ENCODE data around the gene PRDM16.

Gene PRDM16

DNA sequence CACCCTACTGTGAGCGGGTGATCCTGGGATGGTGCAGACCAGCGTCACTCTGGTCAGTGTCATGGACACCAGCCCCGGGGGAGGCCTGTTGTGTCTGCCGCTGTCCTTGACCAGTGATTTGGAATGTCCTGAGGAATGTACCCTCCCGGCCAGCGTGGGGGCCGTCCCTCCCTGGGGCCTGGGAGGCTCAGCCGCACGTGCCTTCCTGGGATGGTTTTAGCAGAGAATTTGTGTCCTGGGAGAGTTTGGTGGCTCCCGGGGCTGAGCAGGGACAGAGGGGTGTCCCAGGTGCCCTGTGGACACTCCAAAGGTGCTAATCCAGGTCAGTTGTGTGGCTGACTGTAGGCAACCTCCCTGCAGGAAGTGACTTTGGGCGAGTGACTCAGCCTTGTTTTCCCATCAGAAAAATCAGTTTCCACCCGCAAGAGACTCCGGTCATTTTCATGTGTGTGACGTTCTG, 391.7 kb downstream of the PRDM16 start:
- Histone ChIP-seq H2AFZ (ENCODE audit: low read length) (no peak overlapping the region), H3K4me3 (ENCODE audit: low read depth, low read length, poor library complexity, severe bottlenecking) (no peak overlapping the region), H3K79me2 (ENCODE audit: insufficient read depth, low read length) (no peaks in the 10 kb centered on the region), H3K9ac (ENCODE audit: low read length) (no peak overlapping the region), H4K20me1 (ENCODE audit: insufficient read depth, low read length) (no peaks in the 10 kb centered on the region), H3K27ac (ENCODE audit: low read depth, low read length, poor library complexity, severe bottlenecking) (no peak overlapping the region), H3K27me3 (ENCODE audit: insufficient read depth, low read length) (peaks cover 4% of the 10 kb centered on the region; the same call in 1 of the 2 replicates), H3K4me1 (ENCODE audit: insufficient read depth, low read length, severe bottlenecking) (no peaks in the 10 kb centered on the region), H3F3A (ENCODE audit: insufficient read depth, low read length) (no peaks in the 10 kb centered on the region), H3K4me2 (ENCODE audit: low read length) (no peak overlapping the region), H3K36me3 (ENCODE audit: insufficient read depth, low read length) (no peaks in the 10 kb centered on the region), H3K9me3 (ENCODE audit: low read length) (no peaks in the 10 kb centered on the region), H3K9me2 (ENCODE audit: low read depth, low read length) (no peaks in the 10 kb centered on the region)
- TF ChIP-seq, protein P1, sequence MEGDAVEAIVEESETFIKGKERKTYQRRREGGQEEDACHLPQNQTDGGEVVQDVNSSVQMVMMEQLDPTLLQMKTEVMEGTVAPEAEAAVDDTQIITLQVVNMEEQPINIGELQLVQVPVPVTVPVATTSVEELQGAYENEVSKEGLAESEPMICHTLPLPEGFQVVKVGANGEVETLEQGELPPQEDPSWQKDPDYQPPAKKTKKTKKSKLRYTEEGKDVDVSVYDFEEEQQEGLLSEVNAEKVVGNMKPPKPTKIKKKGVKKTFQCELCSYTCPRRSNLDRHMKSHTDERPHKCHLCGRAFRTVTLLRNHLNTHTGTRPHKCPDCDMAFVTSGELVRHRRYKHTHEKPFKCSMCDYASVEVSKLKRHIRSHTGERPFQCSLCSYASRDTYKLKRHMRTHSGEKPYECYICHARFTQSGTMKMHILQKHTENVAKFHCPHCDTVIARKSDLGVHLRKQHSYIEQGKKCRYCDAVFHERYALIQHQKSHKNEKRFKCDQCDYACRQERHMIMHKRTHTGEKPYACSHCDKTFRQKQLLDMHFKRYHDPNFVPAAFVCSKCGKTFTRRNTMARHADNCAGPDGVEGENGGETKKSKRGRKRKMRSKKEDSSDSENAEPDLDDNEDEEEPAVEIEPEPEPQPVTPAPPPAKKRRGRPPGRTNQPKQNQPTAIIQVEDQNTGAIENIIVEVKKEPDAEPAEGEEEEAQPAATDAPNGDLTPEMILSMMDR (IDR thresholded peaks at IDR 0.05; ENCODE audit: low read length) = no peak
- no peak for TF ChIP-seq EZH2 (IDR thresholded peaks at IDR 0.05; ENCODE audit: borderline replicate concordance, low read length)

DNA sequence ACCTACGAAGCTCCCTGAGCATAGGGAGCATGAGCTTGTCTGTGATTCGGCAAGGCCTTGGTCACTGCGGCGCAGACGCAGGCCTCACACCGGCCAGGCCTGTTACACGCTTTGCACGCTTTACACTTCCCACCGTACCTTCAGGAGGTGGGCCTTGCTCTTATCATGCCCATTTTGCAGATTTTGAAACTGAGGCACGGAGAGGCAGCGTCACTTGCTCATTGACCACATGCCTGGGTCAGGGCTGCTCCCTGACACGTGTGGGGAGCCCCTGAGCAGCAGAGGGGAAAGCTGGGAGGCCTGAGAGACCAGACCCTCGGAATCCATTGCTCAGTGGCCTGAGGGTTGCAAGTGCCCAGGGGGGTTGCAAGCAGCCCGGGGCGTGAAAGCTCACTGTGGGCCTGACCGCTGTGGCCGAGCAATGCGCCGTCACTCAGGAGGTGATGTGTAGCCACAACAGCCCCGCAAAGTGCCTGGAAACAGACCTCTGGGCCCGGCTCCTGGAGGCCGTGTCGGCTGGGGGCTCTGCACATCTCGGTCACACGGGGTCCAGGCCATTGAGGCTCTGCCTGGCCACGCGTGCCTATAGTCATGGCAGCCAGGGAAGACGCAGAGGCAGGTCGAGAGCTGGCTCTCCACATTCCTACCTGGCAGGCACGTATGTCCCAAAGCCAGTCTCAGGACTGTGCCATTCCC, 392.4 kb downstream of the PRDM16 start:
- H3K9ac ChIP-seq (ENCODE audit: low read length) = no peak overlapping the region
- peaks cover 4% of the 10 kb centered on the region; the same call in 1 of the 2 replicates for H3K27me3 ChIP-seq (ENCODE audit: insufficient read depth, low read length)
- H3K4me2 ChIP-seq (ENCODE audit: low read length) = no peak overlapping the region
- TF ChIP-seq, protein P1 (IDR thresholded peaks at IDR 0.05; ENCODE audit: low read length) = no peak
- TF ChIP-seq EZH2 (IDR thresholded peaks at IDR 0.05; ENCODE audit: borderline replicate concordance, low read length) = no peak
- no peaks in the 10 kb centered on the region for H3K9me3 ChIP-seq (ENCODE audit: low read length)
- H3K4me1 ChIP-seq (ENCODE audit: insufficient read depth, low read length, severe bottlenecking) = no peaks in the 10 kb centered on the region
- no peaks in the 10 kb centered on the region for H3K36me3 ChIP-seq (ENCODE audit: insufficient read depth, low read length)
- no peaks in the 10 kb centered on the region for H3K79me2 ChIP-seq (ENCODE audit: insufficient read depth, low read length)
- no peak overlapping the region for H2AFZ ChIP-seq (ENCODE audit: low read length)
- no peaks in the 10 kb centered on the region for H4K20me1 ChIP-seq (ENCODE audit: insufficient read depth, low read length)
- no peak overlapping the region for H3K27ac ChIP-seq (ENCODE audit: low read depth, low read length, poor library complexity, severe bottlenecking)
- H3K4me3 ChIP-seq (ENCODE audit: low read depth, low read length, poor library complexity, severe bottlenecking) = no peak overlapping the region
- H3K9me2 ChIP-seq (ENCODE audit: low read depth, low read length) = no peaks in the 10 kb centered on the region
- H3F3A ChIP-seq (ENCODE audit: insufficient read depth, low read length) = no peaks in the 10 kb centered on the region

DNA sequence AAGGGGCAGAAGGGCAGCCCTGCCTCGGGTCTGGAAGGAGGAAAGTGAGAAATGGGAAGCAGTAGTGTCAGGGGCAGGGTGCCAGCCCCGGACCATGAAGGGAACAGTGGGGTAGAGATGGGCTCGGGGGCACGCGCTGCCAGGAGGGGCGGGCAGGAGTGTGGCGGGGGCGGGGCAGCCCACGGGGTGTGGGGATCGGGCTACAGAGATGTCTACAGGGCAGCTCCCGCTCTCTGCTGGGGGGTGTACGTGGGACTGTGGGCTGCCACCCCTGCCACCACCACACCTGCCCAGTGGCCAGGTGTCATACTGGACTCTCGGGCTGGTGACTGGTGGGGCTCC, 392.9 kb downstream of the PRDM16 start:
- no peak overlapping the region for H2AFZ ChIP-seq (ENCODE audit: low read length)
- H3K27me3 ChIP-seq (ENCODE audit: insufficient read depth, low read length) = peaks cover 3% of the 10 kb centered on the region; the same call in 1 of the 2 replicates
- H3F3A ChIP-seq (ENCODE audit: insufficient read depth, low read length) = no peaks in the 10 kb centered on the region

More for the DNA sequence above, 392.9 kb downstream of the PRDM16 start:
- H4K20me1 ChIP-seq (ENCODE audit: insufficient read depth, low read length) = no peaks in the 10 kb centered on the region
- H3K4me3 ChIP-seq (ENCODE audit: low read depth, low read length, poor library complexity, severe bottlenecking) = no peak overlapping the region
- H3K79me2 ChIP-seq (ENCODE audit: insufficient read depth, low read length) = no peaks in the 10 kb centered on the region
- TF ChIP-seq EZH2 (IDR thresholded peaks at IDR 0.05; ENCODE audit: borderline replicate concordance, low read length) = no peak
- TF ChIP-seq, protein P1 (IDR thresholded peaks at IDR 0.05; ENCODE audit: low read length) = no peak
- H3K4me1 ChIP-seq (ENCODE audit: insufficient read depth, low read length, severe bottlenecking) = no peaks in the 10 kb centered on the region
- H3K4me2 ChIP-seq (ENCODE audit: low read length) = no peak overlapping the region
- H3K9me2 ChIP-seq (ENCODE audit: low read depth, low read length) = no peaks in the 10 kb centered on the region
- no peaks in the 10 kb centered on the region for H3K9me3 ChIP-seq (ENCODE audit: low read length)
- H3K9ac ChIP-seq (ENCODE audit: low read length) = no peak overlapping the region
- H3K36me3 ChIP-seq (ENCODE audit: insufficient read depth, low read length) = no peaks in the 10 kb centered on the region
- no peak overlapping the region for H3K27ac ChIP-seq (ENCODE audit: low read depth, low read length, poor library complexity, severe bottlenecking)

Data from OCI-LY1 (cell line).